Uterus (tissue), 2 donors: ENCODE data around the gene GLIS2.

Experiments
- CTCF ChIP-seq, 4 experiments: fragments of 200-600 bp in 2 of 4; fragments of 450-650 bp in 2 of 4; sonication (generic) in 2 of 4; IDR thresholded peaks; one replicate each; pipeline ENCODE4 v1.5.1; 2016 to 2019; ENCODE audit warnings: antibody characterized with exemption in 4 of 4, mild to moderate bottlenecking in 2 of 4, moderate library complexity in 1 of 4
- POLR2A ChIP-seq, 2 donors: fragments of 450-650 bp; IDR thresholded peaks; one replicate each; pipeline ENCODE4 v1.6.1; 2016; ENCODE audit warnings: antibody characterized with exemption in 2 of 2, mild to moderate bottlenecking in 1 of 2, moderate library complexity in 1 of 2

- no peak for TF ChIP-seq CTCF (IDR thresholded peaks at IDR 0.05)
- no peak for TF ChIP-seq POLR2A (IDR thresholded peaks at IDR 0.05)
Observed at GRCh38 chr16:4272114-4272956, 43.5 kb upstream of the GLIS2 start.
